OCI-LY3 (cell line): ENCODE measurements around the gene CGB5.
"Not testable (repeated sequence)": the region's sequence is repeated elsewhere in the genome, so short reads cannot be mapped to it uniquely, and the experiment has no call there.

Experiments
- H2AFZ ChIP-seq: fragments of 200-600, 300-600 bp; shearing (Covaris generic); 2 replicates; pipeline ENCODE4 v1.6.0; 2014; ENCODE audit warnings: antibody characterized with exemption, low read depth, low read length
- H3K27ac ChIP-seq: fragments of 200-600, 300-600 bp; sonication (generic); 2 replicates; pipeline ENCODE4 v1.5.1; 2014; ENCODE audit warnings: mild to moderate bottlenecking, low read length, moderate library complexity, mixed read lengths
- H3K27me3 ChIP-seq: fragments of 200-600, 300-600 bp; sonication (generic); 2 replicates; pipeline ENCODE4 v1.6.1; 2014; ENCODE audit warnings: low read depth, low read length, mixed read lengths
- H3K36me3 ChIP-seq: fragments of 200-600, 300-600 bp; sonication (generic); replicated peaks from 2 replicates; pipeline ENCODE3; 2014; ENCODE audit warnings: low read depth, low read length, mixed read lengths
- H3K4me1 ChIP-seq: fragments of 300-600, 200-600 bp; sonication (generic); 2 replicates; pipeline ENCODE4 v1.6.1; 2014; ENCODE audit warnings: low read length, mixed read lengths
- H3K4me2 ChIP-seq: fragments of 200-600, 300-600 bp; sonication (generic); 2 replicates; pipeline ENCODE4 v1.6.1; 2014; ENCODE audit warnings: low read length, mixed read lengths
- H3K4me3 ChIP-seq: fragments of 300-600, 200-600 bp; sonication (generic); 2 replicates; pipeline ENCODE4 v1.5.1; 2014; ENCODE audit warnings: antibody characterized with exemption, mild to moderate bottlenecking, low read length, moderate library complexity
- H3K79me2 ChIP-seq: fragments of 300-600, 200-600 bp; shearing (Covaris generic); 2 replicates; pipeline ENCODE4 v1.6.1; 2014; ENCODE audit warnings: mild to moderate bottlenecking, low read length, mixed read lengths
- H3K9ac ChIP-seq: fragments of 300-600, 200-600 bp; shearing (Covaris generic); 2 replicates; pipeline ENCODE4 v1.6.0; 2014; ENCODE audit warnings: mild to moderate bottlenecking, low read length, moderate library complexity
- H3K9me3 ChIP-seq: fragments of 200-600, 300-600 bp; shearing (Covaris generic); 2 replicates; pipeline ENCODE4 v1.6.1; 2014; ENCODE audit warnings: low read length, mixed read lengths; ENCODE audit not compliant: insufficient read depth
- H4K20me1 ChIP-seq: fragments of 200-600, 300-600 bp; sonication (generic); 2 replicates; pipeline ENCODE4 v1.6.1; 2016; ENCODE audit warnings: low read length, mixed read lengths; ENCODE audit not compliant: insufficient read depth
- EZH2phosphoT487 ChIP-seq: fragments of 200-600 bp; shearing (Covaris generic); IDR thresholded peaks from 2 replicates; pipeline ENCODE4 v1.6.1; 2018; ENCODE audit warnings: antibody characterized with exemption, mixed run types, low read depth
- TF ChIP-seq, protein P1 (sequence below): fragments of 200-600, 300-600 bp; sonication (generic); IDR thresholded peaks from 2 replicates; pipeline ENCODE4 v1.5.1; 2014; ENCODE audit warnings: antibody characterized with exemption, low read length, low read depth

The CGB5 gene

DNA sequence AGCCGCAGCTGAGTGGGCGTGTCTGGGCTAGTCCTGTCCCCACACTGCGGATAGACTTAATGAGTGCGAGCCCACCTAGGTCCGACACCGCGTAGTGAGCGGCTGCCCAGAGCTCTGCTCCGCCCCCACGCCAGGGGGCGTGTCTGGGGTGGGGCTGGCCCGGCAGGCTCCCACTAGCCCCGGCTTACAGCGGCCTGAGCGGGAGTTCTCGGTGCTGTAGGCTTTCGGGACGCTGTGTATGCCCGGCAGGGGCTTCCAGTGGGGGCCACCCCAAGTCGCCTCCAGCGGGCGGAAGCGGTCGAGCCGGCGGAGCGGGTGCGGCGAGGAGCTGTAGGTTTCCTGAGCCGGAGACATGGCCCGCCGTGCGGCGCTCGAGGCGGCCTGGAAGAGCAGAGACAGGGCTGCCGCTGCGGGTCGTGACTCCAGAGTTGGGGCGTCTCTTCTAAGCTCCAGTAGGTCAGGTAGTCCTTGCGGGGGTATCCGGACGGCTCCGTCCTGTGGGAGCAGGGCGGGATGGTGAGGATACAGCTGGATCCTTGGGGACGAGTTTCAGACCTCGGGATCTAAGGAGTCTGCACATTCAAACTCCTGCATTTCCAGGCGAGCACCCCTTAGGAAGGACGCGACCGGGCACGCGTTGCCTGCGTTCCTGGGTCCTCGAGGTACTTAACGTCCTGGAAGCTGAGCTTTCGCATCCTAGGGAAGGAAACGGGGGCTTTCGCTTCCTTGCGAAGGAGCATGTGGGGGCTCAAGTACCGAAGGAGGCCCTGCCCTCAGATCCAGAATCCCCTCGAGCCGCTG is 12.7 kb downstream of the CGB5 start:
- H3K79me2 ChIP-seq: no peaks in the 10 kb centered on the region
- no peaks in the 10 kb centered on the region for H3K36me3 ChIP-seq
- H3K9ac ChIP-seq: no peak overlapping the region
- no peak overlapping the region for H2AFZ ChIP-seq
- H4K20me1 ChIP-seq: no peaks in the 10 kb centered on the region
- no peak overlapping the region for H3K4me2 ChIP-seq
- H3K4me1 ChIP-seq: no peaks in the 10 kb centered on the region
- no peaks in the 10 kb centered on the region for H3K9me3 ChIP-seq
- no peaks in the 10 kb centered on the region for H3K27me3 ChIP-seq
- no peak overlapping the region for H3K27ac ChIP-seq
- TF ChIP-seq EZH2phosphoT487: no peak
- TF ChIP-seq, protein P1, sequence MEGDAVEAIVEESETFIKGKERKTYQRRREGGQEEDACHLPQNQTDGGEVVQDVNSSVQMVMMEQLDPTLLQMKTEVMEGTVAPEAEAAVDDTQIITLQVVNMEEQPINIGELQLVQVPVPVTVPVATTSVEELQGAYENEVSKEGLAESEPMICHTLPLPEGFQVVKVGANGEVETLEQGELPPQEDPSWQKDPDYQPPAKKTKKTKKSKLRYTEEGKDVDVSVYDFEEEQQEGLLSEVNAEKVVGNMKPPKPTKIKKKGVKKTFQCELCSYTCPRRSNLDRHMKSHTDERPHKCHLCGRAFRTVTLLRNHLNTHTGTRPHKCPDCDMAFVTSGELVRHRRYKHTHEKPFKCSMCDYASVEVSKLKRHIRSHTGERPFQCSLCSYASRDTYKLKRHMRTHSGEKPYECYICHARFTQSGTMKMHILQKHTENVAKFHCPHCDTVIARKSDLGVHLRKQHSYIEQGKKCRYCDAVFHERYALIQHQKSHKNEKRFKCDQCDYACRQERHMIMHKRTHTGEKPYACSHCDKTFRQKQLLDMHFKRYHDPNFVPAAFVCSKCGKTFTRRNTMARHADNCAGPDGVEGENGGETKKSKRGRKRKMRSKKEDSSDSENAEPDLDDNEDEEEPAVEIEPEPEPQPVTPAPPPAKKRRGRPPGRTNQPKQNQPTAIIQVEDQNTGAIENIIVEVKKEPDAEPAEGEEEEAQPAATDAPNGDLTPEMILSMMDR: no peak
- H3K4me3 ChIP-seq: no peak overlapping the region

- H3K27ac ChIP-seq, H3K9me3 ChIP-seq, H3K27me3 ChIP-seq, H3K79me2 ChIP-seq, H3K9ac ChIP-seq, H3K4me1 ChIP-seq, H3K4me3 ChIP-seq, H4K20me1 ChIP-seq, H3K4me2 ChIP-seq, H3K36me3 ChIP-seq, H2AFZ ChIP-seq: not testable (repeated sequence)
Observed at GRCh38 chr19:49056902-49057596, 13.4 kb downstream of the CGB5 start.

- Histone ChIP-seq H3K4me1 (no peaks in the 10 kb centered on the region), H2AFZ (no peak within 1 kb of the TSS), H3K27ac (no peak within 1 kb of the TSS), H3K79me2 (no peaks in the 10 kb centered on the region), H3K9ac (no peak within 1 kb of the TSS), H3K27me3 (no peaks in the 10 kb centered on the region), H4K20me1 (no peaks in the 10 kb centered on the region), H3K9me3 (no peaks in the 10 kb centered on the region), H3K4me3 (no peak within 1 kb of the TSS), H3K36me3 (no peaks in the 10 kb centered on the region), H3K4me2 (no peak within 1 kb of the TSS)
- TF ChIP-seq, protein P1: no peak
- TF ChIP-seq EZH2phosphoT487: no peak
Observed at GRCh38 chr19:49057636-49058234, 14.1 kb downstream of the CGB5 start, which contains the start of gene CGB7. CGB7 (minus strand) TSS chr19:49057749; CDS start chr19:49055375, 2,374 bp downstream.

- H2AFZ ChIP-seq: no peak overlapping the region
- no peaks in the 10 kb centered on the region for H3K36me3 ChIP-seq
- TF ChIP-seq, protein P1: no peak
- no peak for TF ChIP-seq EZH2phosphoT487
- H3K4me1 ChIP-seq: no peaks in the 10 kb centered on the region
- H3K27me3 ChIP-seq: no peaks in the 10 kb centered on the region
- H3K9ac ChIP-seq: no peak overlapping the region
- H3K79me2 ChIP-seq: no peaks in the 10 kb centered on the region
- no peak overlapping the region for H3K4me3 ChIP-seq
- no peaks in the 10 kb centered on the region for H3K9me3 ChIP-seq
- H3K4me2 ChIP-seq: no peak overlapping the region
- no peak overlapping the region for H3K27ac ChIP-seq
- H4K20me1 ChIP-seq: no peaks in the 10 kb centered on the region
Observed at GRCh38 chr19:49058562-49058961, 14.9 kb downstream of the CGB5 start.
